ENCODE measurements around the gene ARHGAP1. TPM values are rescaled to one million over a fixed set of nuclear protein-coding genes. Genes with fewer than 3 reads are reported as not detected.

The ARHGAP1 gene
- total and polyA plus RNA-seq, 2 of the 4 experiments (the other 2 are of a cell fraction), result 46.6 to 78.8 TPM

DNA sequence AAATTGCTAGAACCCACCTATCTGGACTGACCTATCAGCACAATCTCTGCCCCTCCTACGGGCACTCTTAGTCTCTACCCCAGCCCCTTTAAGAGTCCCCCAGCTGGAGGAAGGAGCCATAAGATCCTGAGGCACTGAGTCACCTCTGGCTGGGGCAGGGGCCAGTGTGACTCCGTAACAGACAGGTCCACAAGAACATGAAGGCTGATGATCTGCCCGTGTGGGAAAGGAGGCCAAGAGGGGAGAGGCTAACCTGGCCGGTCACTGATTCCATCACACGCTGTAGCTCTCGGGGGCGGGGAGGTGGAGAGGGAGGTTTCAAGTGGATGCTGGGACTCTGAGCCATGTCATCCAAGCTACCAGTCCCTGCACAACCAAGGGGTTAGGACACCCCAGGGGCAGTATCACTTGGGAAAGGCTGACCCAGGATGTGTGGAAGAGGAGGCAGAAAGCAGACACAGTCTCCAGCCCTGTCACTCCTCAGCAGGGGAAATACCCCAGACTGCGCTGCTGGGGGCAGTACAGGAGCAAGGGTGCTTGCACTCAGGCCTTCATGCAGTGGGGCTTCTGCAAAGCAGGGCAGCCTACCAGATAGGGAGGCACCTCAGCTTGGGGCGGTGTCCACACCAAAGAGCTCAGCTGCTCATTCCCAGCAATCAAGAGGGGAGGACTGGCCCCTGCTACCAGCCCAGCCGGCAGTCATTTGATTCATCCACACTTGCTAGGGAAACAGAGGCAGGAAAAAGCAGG lies 22.3 kb downstream of the ARHGAP1 start:
- Histone ChIP-seq H3K36me3 (ENCODE audit: control insufficient read depth, insufficient read depth, low read length) (peaks cover 60% of the 10 kb centered on the region), H2AK9ac (replicated peaks; ENCODE audit: low read depth, low read length, poor library complexity) (no peak overlapping the region), H3K9me3 (ENCODE audit: control insufficient read depth, insufficient read depth, low read length) (no peaks in the 10 kb centered on the region), H4K5ac (ENCODE audit: low read depth, low read length) (no peak overlapping the region), H3K27ac (ENCODE audit: insufficient read depth, low read length) (no peak overlapping the region), H3K56ac (ENCODE audit: extremely low read depth, insufficient read depth, low read length) (no peak overlapping the region), H3K4ac (ENCODE audit: low read depth, low read length) (no peak overlapping the region), H3K23ac (ENCODE audit: low read depth, low read length) (no peak overlapping the region), H3K4me1 (ENCODE audit: control insufficient read depth, insufficient read depth, low read length) (peaks cover 11% of the 10 kb centered on the region), H2BK20ac (ENCODE audit: low read depth, low read length) (no peak overlapping the region), H4K20me1 (ENCODE audit: insufficient read depth, low read length) (peaks cover 7% of the 10 kb centered on the region; the same call in 1 of the 2 replicates), H3K4me3 (ENCODE audit: insufficient read depth, low read depth, low read length) (no peak overlapping the region), H2BK120ac (ENCODE audit: low read depth, low read length) (no peak overlapping the region), H2AK5ac (ENCODE audit: low read depth, low read length) (no peak overlapping the region), H2AFZ (replicated peaks; ENCODE audit: low read length, poor library complexity) (no peak overlapping the region), H3K9ac (ENCODE audit: low read depth, low read length) (no peak overlapping the region), H4K8ac (ENCODE audit: low read depth in 2 of 2, low read length in 2 of 2) (no peak overlapping the region), H2BK15ac (ENCODE audit: low read depth, low read length) (no peak overlapping the region), H3K9me1 (ENCODE audit: insufficient read depth, low read length) (peaks cover 12% of the 10 kb centered on the region; the same call in 1 of the 2 replicates), H3K18ac (ENCODE audit: low read depth, low read length) (no peak overlapping the region), H3K4me2 (ENCODE audit: low read depth, low read length) (no peak overlapping the region), H2BK5ac (ENCODE audit: low read depth, low read length, poor library complexity, severe bottlenecking) (no peak overlapping the region), H3K79me1 (ENCODE audit: low read depth in 1 of 2, low read length in 2 of 2) (peaks cover under 1 to 17% of the 10 kb centered on the region in 2 experiments; a peak in 2 of 4 replicates), H4K91ac (ENCODE audit: insufficient read depth, low read depth, low read length) (no peak overlapping the region), H3K27me3 (ENCODE audit: control insufficient read depth, insufficient read depth, low read length) (no peaks in the 10 kb centered on the region), H3K14ac (replicated peaks; ENCODE audit: low read depth, low read length) (no peak overlapping the region)
- ATAC-seq (ENCODE audit: low read depth) (no peak), DNase-seq (peak; percentile 60)
- in situ Hi-C loops (cut with MboI; ENCODE audit: low sequenced_read_pairs), result no loop called here
- CTCF ChIA-PET, result no interaction called here
- intact Hi-C loops (cut with micrococcal nuclease), result no loop called here
- WGBS, 2 experiments (ENCODE audit: extremely low coverage in 2 of 2, insufficient read length in 1 of 2), result 77% methylated on average over 3 of the region's 10 CpGs; no CpG with 5 or more reads in 1 of the 2 experiments
- BruUV-seq (replicated peaks), result no TSS peak
- dilution Hi-C loops (cut with HindIII; ENCODE audit: low sequenced_read_pairs, unreplicated experiment), result no loop called here
- POLR2A ChIA-PET (ENCODE audit: unreplicated experiment), result interaction anchor here (0.5 kb wide), 1 partner anchor 583 kb away, joined by 3 read pairs; no protein-coding TSS in a partner anchor
- TF ChIP-seq, protein P1, sequence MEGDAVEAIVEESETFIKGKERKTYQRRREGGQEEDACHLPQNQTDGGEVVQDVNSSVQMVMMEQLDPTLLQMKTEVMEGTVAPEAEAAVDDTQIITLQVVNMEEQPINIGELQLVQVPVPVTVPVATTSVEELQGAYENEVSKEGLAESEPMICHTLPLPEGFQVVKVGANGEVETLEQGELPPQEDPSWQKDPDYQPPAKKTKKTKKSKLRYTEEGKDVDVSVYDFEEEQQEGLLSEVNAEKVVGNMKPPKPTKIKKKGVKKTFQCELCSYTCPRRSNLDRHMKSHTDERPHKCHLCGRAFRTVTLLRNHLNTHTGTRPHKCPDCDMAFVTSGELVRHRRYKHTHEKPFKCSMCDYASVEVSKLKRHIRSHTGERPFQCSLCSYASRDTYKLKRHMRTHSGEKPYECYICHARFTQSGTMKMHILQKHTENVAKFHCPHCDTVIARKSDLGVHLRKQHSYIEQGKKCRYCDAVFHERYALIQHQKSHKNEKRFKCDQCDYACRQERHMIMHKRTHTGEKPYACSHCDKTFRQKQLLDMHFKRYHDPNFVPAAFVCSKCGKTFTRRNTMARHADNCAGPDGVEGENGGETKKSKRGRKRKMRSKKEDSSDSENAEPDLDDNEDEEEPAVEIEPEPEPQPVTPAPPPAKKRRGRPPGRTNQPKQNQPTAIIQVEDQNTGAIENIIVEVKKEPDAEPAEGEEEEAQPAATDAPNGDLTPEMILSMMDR (conservative IDR thresholded peaks at IDR 0.05; ENCODE audit: low read depth, low read length), result 0 out of 2 replicates have a peak, but pooled peaks have one; percentile 4
- TF ChIP-seq MAZ (IDR thresholded peaks at IDR 0.05; ENCODE audit: borderline replicate concordance, low read depth, low read length) (no peak), MXI1 (IDR thresholded peaks at IDR 0.05; ENCODE audit: borderline replicate concordance, low read depth, low read length) (no peak), RCOR1 (IDR thresholded peaks at IDR 0.05; ENCODE audit: insufficient replicate concordance, low read length) (no peak)
